Measurements from ENCODE around the gene VDAC1.

The VDAC1 gene

DNA sequence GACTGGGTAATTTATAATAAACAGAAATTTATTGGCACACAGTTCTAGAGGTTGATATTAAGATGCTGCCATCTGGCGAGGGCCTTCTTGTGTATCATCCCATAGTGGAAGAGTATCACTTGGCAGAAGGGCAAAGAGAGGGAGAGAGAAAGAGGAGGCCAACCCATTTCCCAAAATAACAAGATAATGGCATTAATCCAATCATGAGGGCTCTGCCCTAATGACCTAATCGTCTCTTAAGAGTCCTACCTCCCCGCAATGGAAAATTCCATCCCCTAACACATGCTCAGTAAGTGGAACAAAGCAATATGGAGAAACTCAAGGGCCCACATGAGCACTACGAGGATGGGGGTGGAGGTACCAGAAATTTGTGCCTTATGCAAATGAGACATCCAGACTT lies 17.6 kb upstream of the VDAC1 start:
- no peak for DNase-seq

DNA sequence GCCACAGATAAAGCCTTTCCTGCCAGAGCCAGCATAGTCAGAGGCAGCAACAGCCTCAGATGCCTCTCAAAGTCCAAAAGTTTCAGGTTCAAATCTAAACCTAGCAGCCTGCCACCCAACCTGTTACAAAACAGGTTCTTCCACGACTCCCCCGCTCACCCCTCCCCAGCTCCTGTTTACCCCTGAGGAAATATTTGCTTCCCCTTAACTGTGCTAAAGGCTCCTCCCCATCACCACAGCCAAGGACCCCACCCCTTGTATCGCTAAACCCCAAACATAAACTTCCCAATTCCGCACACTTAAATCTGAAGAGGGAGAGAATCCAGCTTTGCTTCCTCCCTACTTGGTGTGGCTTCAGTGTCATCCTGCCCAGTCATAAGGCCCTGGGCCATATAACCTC lies 15.4 kb upstream of the VDAC1 start:
- DNase-seq, result no peak

DNA sequence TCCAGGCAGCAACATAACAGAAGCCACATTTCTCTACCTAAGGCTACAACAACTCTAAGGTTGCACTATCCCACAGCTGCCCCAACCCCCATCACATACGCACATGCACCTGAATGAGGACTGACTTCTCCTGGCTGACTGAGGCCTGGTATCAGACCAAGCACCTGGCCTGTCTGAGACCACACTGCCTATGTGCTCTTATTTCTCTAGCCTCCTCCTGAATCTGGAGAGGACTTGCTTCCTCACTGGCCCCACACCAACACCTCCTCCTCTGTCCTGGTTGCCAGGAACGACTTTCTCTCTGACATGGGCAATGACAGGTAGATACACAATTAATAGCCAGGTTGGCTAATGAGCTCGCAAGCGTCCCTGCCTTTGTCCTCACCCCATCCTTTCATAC lies 14.9 kb upstream of the VDAC1 start:
- DNase-seq, result no peak

DNA sequence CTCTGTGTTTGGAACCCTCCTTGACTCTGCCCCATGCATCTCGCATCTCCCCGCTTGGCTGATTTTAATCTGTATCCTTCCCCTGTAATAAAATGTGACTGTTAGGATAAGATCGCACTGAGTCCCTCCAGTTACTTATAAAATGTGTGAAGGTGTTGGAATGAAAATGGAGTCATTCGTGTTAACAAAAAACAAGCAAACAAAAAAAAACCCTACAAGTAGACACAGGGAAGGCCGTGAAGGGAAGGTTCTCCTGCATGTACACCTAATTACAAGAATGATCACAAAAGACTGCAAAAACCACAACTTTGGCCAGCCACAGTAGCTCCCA lies 14.2 kb upstream of the VDAC1 start:
- DNase-seq, result no peak

DNA sequence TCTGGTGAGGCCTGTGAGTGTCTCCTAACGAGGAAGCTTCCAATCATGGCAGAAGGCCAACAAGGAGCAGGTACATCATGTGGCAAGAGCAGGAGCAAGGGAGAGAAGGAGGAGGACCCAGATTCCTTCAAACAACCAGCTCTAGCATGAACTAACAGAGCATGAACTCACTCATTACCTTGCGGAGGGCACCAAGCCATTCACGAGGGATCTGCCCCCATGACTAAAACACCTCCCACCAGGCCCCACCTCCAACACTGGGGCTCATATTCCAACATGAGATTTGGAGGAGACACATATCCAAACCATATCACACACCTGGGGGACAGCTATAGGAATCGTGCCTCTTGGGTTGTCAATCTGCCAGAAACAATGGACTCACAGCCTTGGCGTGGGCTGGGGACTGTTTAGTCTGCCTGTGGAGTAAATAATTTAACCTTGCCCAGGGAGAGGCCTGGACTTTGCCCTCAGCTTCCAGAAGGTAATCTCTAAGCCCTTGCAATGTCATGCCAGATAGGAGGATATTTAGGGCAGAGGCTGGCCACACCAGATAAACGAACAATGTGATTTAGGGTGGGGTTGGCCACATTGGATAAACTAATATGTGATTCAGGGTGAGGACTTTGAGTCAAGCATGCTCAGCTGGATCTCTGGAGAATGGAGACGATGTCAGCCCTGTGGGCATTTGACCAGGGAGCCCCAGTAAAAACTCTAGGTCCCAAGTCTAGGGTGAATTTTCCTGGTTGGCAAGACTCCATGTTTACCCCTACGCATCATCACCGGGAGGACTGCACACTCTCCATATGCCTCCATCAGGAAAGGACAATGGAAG lies 13.6 kb upstream of the VDAC1 start:
- DNase-seq, result no peak

DNA sequence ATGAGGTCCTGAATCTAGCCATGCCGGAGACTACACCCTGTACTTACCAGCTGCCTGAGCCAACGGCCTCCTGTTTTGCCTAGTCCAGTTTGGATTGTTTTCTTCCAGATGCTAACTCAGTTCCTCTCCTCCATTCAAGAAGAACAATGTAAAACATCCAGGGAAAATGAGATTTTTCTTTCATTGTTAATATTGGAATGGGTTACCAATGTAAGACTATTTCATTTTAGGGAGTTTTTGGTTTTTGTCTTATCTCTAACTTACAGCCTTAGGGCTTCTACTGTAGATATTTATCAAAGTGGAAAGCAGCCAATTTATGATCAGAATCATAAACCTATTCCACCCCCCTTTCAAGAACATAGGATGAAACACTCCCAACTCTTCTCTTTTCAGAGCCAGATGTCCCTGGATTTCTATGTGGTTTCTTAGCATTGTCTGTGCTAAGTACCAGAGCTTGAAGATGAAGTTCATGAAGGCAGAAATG lies 3.5 kb upstream of the VDAC1 start:
- DNase-seq, result no peak

DNA sequence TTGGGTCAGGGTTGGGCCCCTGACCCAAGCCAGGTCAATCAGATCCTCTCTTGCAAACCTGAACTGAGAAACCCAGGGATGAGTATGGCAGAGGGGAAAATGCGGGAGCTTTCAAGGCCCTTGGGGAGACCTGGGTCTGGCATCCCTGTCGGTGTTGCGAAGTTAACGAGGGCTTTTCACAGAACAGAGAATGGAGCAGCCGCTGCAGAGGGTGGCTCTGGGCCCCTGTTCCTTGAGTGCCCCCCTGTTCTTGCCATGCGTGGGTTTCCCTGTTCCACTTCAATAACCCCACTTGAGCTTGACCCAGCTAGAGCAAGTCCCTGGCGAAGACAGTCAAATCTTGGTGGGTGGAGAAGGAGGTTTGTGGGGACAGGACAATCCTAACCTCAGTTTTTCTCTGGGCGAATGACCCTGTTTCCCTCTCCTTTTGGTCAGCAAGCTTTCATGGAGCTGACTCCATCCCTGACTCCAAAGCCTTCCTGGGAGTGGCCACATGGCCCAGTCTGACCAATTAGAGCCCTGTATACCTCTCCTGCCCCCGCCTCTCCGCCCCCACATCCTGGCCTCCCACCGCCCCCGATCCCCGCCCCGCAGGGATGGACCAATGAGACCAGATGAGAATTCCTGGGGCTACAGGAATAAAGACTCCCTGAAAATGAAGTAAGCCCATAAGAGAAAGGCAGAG lies 2.9 kb upstream of the VDAC1 start:
- DNase-seq, result no peak

DNA sequence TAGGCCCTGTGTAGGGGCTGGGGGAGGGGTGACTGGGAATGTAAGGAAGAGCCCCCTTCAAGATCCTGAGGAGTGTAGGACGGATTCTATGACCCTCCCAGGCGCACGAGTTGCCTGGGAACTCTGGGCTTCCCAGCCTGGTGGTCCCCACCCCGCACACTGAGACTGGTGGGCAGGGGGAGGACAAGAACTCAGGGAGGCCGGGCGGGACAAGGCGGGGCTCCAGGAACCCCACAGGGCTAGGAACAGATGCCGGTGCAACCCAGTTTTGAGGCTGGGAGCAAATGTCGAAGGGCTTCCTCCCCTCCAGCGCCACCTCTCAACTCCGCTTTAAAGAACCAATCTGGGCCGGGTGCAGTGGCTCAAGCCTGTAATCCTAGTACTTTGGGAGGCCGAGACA lies 1.3 kb upstream of the VDAC1 start:
- no peak for DNase-seq

DNA sequence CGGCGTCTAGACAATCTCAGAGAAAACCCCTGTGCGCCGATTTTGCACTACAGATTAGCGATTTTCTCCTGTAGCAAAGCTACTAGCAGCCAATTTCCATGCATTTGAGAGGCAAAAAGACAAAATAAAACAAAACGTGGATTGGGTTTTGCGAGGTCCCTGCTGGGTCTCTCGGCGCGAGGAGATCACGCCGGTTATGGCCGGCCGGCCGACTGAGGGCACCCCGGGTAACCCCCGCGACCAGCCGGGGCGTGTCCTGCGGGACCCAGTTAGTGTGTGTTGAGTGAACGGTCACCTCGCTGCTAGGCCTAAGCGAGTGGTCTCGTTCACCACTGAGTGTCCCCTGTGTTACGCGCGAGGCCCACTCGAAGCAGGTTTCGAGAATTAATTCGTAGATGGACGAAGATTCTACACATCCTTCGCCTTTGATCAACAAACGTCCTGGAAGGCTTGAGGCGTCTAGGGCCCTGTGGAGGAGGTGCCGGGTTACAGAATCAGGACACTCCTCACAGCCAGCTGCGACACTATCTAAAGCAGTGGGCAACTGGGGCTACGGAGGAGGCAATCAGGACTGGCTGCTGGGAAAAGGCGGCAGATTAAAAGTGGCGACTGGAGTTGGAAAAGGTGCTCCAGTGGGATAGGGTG lies 764 bp upstream of the VDAC1 start:
- DNase-seq, result no peak

DNA sequence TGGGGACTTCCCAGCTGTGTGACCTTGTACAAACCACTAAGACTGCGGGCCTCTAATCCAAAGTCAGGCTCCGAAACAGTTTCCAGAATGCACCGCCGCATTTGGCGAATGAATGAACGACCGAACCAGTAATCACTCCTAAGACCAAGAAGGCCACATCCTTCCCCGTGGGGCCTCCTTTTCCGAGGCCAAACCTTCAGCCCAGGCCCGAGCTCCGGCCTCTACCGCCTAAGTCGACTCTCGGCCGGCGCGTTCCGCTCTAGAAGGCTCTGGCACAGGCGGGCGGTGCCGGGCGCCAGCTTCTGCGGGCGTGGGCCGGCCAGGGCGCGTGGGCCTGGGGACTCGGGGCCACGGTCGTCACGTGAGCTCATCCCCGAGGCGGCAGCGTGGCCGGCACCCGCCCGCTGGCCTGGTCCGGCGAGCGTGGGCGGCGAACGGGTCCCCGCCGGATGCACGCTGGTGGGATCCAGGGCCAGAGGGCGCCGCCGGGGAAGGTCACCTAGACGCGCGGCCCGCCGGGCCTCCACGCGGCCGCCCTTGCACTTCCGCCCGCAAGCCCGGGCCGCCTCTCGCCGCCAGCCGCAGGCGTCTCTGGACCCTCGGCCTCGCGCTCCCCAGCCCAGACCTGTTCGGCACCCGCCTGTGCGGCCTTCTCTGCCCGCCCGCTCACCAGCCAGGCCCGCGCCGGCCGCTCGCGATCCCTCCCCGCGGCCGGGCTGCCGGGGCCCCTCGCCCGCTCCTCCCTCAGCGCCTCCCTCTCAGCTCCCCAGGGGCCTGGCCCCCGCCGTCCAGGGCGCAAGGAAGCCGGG lies 754 bp downstream of the VDAC1 start:
- no peak for DNase-seq

DNA sequence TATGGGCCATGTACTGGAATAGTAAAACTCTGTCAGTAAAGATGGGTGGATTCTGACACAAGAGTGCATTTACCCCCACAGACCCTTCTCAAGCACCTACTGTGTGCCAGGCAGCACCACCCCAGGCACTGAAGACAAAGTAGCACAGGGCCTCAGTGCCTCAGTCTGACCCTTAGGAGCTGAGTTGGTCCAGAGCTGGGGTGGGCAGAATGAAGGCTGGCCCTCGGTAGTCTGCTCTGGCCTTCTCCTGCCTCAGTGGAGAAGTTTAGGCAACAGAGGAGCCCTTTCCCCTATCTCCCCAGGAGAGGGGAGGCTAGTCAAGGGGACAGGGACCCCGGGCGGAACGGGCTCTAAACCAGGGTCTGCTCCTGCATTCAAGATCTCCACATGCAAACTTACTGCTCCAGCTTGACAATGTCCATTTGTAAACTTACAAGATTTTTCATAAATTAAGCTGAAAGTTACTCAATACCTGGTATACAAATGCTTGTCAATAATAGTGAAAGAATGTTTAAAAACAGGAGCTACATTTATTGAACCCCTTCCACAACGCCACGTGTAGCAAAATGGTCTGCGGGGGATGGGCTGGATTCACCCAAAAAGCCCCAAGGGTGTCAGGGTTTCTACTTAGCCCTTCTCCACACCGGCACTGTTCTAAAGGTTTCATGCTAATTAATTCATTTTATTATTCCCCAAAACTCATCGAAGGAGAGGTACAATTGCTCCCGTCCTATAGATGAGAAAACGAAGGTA lies 1.5 kb downstream of the VDAC1 start:
- DNase-seq, result no peak

DNA sequence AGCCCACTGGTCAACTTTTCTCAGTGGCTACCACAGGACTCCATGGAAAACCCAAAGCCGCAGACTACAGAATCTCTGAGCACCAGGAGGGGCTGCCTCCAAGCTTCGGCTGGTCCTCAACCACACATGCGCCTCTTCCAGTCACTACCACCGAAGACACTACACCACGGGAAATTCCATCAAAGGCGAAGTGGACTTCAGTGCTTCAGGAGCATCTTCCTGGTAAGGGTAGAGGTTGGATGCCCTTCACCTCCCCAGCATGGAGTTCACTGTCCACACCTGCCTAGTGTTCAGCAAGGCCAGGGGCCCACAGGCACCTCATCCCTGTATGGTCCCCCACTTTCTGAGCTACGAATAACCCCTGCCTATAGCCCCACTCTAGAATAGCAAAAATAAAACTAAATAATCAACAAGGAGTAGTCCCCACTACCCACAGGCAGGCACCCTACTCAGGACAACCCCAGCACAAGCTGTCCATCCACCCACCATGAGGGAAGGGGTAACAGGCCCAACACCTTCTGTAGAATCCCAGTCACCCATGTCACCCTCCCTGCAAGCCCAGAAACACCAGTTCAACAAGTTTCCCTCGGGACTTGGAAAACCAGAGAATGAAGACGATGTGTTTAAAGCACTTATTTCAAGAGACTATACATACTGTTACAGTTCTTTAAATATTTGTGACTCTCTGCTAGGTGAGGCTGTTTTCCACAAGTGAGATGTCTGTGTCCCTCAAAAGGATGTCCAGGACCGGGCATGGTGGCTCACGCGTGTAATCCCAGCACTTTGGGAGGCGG lies 2.6 kb downstream of the VDAC1 start:
- no peak for DNase-seq

DNA sequence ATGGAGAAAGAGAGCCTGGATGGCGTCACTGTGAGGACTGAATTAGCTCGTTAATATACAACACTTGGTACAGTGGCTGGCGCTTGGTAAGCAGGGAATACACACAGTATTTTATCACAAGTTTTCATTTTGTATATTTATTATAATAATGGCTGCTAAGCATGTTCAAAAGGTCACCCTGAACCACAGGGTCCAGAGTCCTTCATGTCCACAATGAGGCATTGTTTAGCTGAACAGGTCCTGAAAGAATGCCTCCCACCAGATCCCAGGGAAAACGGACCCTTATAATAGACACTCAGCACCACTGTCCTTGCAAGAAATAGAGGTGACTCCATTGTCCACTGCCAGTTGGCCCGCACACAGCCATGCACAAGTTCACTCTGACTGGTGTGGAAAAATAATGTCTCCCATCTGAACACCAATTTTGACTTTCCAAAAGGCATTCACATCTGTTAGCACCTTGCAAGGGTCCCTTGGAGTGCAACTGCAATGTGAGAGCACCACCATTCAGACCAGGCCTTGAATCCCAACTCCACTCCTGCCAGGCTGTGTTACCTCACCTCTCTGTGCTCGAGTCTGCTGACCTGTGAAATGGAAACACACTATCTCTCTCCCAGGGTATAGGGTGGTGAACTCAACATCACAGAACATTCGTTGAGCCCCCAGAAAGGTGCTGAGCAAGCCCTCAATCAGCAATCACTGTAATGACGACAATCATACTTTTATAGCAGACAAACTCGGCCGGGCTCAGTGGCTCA lies 3.9 kb downstream of the VDAC1 start:
- no peak for DNase-seq

DNA sequence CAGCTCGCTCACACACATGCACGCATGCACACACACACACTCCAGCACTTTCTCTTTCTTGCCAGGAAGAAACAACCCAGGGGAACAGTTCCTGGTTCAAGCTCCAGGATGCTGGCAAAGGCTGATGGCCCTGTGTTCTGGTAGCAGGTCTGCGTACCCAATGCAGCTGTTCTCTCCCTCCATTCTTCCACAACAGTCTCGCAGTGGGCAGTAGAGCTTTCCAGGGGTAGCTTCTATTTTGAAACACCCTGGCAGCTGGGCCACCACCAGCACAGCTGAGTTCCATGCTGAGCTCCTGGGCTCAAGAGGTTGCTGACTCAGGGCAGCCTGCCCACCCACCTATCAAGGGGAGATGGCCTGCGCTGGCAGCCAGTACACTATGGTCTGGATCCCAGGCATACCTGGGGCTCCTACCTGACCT lies 4.7 kb downstream of the VDAC1 start:
- DNase-seq, result no peak

DNA sequence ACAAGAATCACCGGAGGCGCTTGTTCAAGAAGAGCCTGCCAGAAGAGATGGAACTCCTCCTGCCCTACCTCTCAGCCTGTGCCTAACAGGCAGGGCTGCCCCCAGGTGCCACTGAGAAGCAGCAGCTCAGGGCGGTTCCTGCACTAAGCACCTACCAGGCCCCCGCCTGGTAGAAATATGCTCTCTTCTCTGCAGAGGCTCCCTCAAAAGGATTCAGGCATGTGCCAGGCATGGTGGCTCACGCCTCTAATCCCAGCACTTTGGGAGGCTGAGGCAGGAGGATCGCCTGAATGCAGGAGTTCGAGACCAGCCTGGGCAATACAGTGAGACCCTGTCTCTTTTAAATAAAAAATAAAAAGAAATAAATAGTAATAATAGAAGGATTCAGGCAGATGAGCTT lies 6.0 kb downstream of the VDAC1 start:
- DNase-seq, result no peak

DNA sequence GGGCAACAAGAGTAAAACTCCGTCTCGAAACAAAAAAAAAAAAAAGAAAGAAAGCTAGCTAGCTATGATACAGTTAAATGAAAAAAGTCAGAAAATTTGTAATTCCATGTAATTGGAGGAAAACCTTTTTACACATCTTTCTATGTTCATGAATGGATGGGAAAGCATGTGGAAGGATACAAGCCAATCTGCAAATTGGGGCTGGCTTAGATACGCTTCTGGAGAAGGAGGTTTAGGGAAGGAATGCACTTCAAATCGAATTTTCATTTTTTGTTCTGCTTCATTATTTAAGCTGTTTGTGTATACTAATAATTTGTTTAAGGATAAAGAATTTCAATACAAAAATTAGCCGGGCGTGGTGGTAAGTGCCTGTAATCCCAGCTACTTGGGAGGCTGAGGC lies 6.7 kb downstream of the VDAC1 start:
- no peak for DNase-seq

DNA sequence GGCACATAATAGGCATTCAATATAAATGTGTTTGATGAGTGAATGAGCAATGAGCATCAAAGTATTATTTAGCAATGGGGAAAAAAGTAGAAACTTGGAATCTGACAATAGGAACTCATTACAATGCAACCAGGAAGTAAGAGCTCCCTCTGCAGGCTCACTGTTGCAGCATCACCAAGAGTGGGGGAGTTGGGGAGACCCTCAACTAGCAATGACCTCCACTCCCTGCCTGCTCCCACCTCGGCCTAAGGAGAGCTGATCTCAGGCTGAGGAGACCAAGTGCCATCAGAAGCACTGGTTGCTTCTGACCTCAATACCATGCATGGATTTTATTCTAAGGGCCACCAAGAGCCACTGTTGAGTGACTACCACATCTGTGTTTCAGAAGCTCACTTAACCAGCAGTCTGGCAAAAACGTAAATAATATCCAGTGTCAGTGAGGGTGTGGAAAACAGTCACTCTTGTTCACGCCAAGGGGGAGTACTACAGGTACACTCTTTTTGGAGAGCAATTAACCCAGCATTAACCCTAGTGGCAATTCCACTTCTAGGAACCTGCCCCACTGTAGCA lies 8.0 kb downstream of the VDAC1 start:
- DNase-seq, result no peak

DNA sequence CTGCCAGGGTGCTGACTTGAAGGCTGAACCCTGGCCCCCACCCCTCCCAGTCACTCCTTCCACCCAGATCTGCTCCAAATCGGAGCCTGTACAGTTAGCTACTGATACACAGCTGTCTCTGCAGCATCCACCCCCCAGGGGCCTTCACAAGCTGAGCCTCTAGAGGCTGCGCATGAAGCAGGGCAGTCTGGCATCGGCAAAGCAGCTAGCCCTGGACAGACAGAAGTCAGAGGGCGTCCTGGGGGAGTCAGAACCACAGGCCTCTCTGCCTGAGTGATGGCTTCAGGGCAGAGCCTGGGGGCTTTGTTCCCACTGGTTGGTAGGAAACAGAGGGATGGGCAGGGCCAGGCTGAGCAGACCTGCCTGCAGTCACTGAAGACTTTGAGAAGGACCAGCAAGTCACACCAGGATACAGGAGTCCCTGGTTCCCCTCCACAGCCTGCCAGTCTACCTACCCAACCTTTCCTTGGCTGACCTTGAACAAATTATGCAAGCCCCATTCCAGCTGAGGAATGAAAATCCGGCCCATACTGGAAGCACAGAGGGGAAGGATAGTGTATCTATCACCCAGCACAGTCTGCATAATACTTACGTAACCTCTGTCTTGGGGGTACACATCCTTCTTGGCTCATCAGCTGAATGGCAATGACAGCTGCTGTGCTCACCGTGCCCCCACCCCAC lies 8.8 kb downstream of the VDAC1 start:
- no peak for DNase-seq

DNA sequence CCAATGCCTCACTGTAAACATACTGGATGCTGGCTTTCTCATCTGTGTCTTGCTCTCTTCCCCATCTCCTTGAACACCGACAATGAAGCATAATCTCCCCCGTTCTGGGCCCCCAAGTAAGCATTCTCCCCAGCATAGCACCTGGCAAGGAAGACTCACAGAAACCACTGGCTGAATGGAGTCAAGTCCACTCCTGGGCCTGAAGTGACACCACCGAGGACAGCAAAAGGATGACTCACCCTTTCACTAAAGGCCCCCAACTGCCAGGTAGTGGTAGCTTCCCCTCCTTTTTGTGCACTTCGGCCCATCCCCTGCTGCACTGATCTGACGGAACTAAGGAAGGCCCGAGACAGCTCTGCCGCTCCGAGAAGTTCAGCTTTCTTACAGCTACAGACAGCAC lies 9.4 kb downstream of the VDAC1 start:
- DNase-seq, result no peak

DNA sequence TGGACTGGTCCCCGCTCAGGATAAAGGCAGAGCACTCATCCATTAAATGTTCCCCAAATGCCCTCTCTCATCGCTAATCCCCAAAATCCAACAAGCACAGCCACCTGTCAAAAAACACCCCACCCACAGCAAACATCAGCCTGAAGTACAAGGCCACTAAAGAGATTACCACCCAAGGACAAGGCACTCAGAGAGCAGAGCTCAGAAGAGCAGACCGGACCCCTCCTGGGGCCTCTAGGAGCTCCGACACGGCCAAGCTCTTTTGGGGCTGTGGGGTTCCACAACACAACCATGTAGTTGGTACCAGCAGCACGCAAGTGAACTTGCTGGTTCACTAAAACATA lies 9.8 kb downstream of the VDAC1 start:
- DNase-seq, result no peak

Measured in amniotic stem cell (primary cell).